GM21576 (cell line): ENCODE data around the gene SGPP1.
A peak's percentile ranks its signal among the peaks of the same experiment; 100 is the strongest.
"Not testable (repeated sequence)": the region's sequence is repeated elsewhere in the genome, so short reads cannot be mapped to it uniquely, and the experiment has no call there.

Experiments
- ATAC-seq: cut with Tn5 transposase; IDR thresholded peaks from one replicate; pipeline ENCODE4 v1.9.1; 2021; ENCODE audit warnings: mild to moderate bottlenecking, moderate library complexity; ENCODE audit not compliant: unreplicated experiment

The SGPP1 gene, protein sequence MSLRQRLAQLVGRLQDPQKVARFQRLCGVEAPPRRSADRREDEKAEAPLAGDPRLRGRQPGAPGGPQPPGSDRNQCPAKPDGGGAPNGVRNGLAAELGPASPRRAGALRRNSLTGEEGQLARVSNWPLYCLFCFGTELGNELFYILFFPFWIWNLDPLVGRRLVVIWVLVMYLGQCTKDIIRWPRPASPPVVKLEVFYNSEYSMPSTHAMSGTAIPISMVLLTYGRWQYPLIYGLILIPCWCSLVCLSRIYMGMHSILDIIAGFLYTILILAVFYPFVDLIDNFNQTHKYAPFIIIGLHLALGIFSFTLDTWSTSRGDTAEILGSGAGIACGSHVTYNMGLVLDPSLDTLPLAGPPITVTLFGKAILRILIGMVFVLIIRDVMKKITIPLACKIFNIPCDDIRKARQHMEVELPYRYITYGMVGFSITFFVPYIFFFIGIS

DNA sequence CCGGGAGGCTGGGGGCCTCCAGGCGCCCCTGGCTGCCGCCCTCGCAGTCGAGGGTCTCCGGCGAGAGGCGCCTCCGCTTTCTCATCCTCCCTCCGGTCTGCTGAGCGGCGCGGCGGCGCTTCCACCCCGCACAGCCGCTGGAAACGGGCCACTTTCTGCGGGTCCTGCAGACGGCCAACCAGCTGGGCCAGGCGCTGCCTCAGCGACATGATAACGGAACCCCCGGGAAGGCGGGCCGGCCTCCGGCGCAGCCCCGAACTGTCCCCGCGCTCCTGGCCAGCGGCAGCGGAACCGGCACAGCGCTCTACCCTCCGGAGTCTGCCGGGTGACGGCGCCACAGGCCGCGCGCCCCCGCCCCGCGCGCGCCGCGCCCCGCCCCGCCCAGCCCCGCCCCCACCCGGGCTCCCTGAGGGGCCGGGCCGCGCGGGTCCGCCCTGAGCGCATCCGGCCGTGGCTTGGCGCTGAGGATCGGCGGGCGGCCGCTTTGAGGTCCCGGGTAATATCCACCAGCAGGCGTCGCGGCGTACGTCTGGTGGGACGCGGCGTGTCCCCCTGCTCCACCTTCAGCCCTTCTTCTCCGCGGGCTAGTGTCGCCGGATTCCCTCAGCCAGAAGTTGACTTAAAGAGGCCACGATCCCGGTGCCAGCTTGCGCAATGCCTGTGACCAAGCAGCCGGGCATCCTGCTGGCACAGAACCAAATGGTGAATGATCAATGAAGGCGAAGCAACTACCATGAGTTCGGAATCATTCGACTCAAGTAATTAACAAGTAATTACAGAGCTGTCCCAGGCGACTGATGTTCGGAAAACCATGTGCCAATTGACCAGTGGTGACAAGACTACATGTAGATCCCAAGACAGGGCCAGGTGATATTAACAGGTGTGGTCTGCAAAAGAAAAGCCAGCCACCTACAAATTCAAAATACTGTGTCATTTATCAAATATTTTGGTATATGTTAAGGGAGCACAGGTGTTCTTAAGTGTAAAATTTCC, at the start of gene SGPP1:
SGPP1 (minus strand) TSS at position 330 of the 993 bp plus-strand sequence; CDS start at position 209, 121 bp downstream.
- peak; percentile 73 for ATAC-seq

DNA sequence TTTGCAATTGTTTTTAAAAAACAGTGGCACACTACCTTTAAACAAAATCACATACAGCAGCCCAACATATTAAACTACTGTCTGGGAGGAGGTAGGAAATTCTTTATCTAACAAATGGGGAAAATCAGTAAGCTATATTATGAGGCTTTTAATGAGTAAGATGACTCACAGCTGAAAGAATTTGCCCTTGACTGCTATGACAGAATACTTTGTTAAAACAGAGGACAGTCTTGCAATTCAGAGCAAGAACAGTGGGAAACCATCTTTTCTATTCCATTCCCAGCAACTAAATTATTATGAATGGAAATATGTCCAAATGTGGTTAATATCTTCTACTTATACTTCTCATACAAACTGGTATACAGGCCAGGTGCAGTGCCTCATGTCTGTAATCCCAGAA, 49.2 kb upstream of the SGPP1 start:
- ATAC-seq, result no peak

DNA sequence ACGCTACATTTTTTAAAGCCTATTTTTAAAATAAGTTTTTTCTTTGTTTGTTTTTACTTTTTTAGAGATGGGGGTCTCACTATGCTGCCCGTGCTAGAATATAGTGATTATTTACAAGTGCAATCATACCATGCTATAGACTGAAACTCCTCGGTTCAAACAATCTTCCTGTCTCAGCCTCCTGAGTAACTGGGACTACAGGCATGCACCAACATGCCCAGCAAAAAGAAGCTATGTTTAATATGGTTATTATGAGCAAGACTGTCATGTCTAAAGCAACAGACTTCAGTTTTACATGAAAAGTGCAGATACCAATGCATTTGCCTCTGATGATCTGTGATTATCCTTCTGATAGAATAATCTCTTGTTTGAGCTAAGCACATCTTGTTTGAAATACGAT, 45.6 kb upstream of the SGPP1 start:
- ATAC-seq, result no peak

DNA sequence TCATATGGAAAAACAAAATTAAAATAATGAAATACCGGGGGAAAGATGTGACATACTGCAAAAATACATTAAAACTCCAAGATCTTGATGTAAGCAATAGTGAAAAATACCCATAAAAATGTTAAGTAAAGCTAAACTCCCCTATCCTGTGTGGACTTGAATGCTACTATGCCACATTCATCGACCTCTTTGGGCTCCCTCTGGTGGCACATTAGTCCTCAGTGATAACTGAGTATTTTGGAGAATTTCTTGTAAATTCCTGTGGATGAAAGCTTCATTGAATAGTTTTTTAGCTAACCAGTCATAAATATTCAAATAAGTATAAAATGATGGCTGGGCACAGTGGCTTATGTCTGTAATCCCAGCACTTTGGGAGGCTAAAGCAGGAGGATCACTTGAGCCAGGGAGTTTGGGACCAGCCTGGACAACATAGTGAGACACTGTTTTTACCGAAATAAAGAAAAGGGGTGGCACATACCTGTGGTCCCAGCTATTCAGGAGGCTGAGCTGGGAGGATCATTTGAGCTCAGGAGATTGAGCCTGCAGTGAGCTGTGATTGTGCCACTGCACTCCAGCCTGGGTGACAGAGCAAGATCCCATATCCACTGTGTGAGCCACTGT, 42.4 kb upstream of the SGPP1 start:
- ATAC-seq, result peak; percentile 60

DNA sequence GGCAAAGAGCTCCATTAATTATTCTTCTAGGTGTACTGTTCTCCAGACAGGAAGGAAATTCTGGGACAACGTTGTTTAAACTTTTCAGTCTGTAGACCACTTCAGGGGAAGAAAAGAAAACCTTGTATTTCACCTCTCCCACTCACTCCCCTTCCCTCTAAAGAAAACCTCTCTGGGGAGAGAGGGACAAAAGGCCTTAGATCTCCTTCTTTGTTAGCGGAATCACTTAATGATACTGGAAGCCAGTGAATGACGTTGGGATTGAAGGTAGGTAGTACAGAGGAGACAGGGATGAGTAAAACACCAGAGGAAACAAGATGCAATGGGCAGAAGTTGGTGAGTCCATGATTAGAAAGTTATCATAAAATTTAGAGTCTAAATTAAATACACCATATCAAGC, 38.7 kb upstream of the SGPP1 start:
- no peak for ATAC-seq

DNA sequence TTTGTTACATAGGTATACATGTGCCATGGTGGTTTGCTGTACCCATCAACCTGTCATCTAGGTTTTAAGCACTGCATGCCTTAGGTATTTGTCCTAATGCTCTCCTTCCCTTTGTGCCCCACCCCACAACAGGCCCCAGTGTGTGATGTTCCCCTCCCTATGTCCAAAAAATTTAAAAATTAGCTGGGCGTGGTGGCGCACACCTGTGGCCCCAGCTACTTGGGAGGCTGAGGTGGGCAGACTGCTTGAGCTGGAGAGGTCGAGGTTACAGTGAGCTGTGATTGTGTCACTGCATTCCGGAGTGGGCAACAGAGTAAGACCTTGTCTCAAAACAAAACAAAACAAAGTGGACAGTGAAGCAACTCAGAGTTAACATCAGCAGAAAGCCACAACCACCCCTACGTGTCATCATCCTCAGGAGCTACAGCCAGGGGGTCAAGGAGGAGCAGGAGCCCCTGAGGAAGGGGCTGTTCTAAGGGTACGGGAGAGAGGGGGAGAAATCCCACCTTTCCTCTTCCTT, 36.8 kb upstream of the SGPP1 start:
- no peak for ATAC-seq

DNA sequence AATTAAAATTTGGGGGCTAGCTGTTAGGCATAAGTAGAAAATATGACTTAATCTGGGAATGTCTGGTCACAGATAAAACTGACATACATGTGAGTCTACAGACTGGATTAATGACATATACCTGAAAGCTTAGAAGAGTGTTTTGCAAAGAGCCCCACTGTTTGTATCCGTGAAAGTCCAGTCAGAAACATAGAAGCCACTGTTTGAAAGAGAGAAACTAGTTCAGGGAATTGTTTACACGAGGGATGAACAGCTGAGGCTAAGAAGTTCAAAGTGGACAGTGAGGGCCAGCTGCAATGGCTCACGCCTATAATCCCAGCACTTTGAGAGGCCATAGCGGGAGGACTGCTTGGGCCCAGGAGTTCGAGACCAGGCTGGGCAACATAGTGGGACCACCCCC, 36.2 kb upstream of the SGPP1 start:
- no peak for ATAC-seq

DNA sequence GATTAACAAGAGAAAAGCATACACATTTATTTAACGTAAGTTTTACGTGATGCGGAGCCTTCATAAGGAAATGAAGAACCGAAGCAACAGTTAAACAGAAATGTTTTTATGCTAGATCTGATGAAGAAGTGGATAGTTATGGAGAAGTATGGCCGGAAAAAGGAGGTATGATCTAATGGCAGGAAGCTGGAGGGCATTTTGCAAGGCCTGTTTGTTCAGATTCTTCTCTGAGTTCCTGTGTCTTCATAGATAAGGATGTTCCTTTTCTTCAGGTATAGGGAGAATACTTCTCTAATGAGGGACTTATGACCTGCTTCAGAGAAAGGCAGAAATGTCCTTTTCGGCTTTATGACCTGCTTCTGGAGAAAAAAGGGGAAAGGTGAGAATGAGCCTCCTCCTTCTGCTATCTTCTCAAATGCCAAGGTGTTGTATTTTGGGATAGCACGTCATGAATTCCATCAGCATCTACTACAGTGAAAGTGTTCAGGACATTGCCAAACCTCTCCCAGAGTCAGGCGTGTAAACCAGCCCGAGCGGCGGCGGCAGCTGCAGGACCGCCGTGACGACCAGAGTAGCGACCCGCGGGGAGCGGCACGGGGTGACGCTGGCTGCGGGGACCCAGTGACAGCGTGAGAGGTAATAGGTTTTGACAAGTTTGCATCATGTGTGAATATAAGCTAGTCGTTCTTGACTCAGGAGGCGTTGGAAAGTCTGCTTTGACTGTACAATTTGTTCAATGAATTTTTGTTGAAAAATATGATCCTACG, 33.7 kb upstream of the SGPP1 start:
- no peak for ATAC-seq

DNA sequence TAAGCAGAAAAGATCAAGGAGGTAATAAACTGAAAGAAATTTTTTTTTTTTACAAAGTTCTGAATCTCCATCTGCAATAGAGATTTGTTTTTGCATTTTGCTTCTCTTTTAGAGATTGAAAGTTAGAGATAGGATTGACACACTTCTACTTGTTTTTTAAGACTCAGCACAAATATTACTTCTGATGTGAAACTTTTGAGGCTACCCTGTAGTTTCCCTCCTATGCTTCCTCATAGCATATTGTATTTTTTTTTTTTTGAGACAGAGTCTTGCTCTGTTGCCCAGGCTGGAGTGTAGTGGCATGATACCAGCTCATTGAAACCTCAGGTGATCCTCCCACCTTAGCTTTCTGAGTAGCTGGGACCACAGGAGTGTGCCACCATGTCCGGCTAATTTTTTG, 32.1 kb upstream of the SGPP1 start:
- ATAC-seq, result no peak

DNA sequence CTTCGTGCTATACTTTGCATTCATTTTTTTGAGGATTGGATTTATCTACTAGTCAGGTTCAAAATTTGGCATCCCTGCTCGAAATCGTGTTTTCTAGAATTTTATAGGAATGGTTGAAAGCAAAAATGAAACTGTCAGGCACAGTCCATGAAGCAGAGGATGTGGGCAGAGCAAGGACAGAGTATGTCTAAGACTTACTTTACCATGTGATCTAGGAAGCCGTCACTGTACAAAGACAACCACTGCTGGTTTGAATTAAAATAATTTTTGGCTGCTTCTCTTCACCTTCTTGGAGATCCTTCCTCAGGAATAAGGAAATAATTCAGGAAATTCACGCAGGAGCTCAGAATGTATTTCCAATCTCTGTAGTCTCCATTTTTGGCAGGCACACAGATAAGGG, 31.6 kb upstream of the SGPP1 start:
- peak; percentile 84 for ATAC-seq

DNA sequence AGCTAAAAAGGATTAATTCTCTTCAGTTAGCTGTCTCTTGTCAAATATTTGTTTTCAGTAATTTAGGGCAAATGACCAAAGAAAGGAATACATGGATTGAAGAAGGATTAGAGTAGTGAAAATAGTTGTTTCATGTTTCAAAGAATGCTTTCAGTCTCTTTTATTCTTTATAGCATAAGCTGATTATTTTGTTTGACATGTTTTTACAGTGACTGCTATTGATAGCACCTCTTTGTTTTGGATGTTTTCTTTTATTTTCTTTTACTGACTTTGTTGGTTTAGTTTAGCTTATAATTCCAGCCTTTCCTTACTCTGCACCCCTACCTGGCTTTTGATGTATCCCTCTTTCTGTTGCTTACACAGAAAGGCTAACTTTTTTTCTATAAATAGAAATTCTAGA, 29.3 kb upstream of the SGPP1 start:
- ATAC-seq, result no peak

DNA sequence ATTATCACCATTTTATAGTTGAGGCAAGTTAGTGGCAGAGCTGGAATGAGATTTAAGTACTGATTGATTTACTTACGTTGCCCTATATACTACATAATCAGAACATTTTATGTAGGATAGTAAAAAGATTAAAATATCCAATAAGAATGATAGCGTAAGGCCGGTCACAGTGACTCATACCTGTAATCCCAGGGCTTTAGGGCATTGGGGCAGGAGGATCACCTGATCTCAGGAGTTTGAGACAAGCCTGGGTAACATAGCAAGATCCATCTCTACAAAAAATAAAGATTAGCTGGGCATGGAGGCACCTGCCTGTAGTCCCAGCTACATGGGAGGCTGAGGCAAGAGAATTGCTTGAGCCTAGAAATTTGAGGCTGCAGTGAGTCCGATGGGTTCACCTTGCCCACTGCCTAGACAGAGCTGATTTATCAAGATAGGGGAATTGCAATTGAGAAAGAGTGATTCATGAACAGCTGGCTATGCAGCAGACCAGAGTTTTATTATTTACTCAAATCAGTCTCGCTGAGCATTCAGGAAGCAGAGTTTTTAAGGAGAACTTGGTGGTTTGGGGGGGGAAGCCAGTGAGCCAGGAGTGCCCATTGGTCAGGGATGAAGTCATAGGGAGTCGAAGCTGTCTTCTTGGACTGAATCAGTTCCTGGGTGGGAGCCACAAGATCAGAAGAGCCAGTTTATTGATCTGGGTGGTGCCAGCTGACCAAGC, 24.7 kb upstream of the SGPP1 start:
- no peak for ATAC-seq

DNA sequence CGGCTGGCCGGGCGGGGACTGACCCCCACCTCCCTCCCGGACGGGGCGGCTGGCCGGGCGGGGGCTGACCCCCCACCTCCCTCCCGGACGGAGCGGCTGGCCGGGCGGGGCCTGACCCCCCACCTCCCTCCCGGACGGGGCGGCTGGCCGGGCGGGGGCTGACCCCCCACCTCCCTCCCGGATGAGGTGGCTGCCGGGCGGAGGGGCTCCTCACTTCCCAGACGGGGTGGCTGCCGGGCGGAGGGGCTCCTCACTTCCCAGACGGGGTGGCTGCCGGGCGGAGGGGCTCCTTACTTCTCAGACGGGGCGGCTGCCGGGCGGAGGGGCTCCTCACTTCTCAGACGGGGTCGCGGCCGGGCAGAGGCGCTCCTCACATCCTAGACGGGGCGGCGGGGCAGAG, 23.2 kb upstream of the SGPP1 start:
- not testable (repeated sequence) for ATAC-seq

DNA sequence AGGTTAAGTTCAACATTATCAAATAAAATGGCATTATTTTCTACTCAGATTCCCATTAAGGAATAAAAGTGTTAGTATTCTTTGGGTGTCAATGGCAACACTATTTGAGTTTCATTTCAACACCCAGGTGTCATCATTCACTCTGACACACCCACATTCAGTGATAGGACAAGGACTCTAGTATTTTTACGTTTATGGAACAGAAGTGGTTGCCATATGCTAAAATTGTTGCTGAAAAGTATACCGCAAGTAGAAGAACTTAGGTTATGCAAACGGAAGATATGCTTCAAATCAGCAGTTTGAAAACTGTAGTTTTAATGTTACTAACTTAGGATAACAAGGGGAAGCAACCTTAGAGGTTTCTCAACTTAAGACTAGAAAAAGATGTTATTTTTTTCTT, 20.0 kb upstream of the SGPP1 start:
- no peak for ATAC-seq

DNA sequence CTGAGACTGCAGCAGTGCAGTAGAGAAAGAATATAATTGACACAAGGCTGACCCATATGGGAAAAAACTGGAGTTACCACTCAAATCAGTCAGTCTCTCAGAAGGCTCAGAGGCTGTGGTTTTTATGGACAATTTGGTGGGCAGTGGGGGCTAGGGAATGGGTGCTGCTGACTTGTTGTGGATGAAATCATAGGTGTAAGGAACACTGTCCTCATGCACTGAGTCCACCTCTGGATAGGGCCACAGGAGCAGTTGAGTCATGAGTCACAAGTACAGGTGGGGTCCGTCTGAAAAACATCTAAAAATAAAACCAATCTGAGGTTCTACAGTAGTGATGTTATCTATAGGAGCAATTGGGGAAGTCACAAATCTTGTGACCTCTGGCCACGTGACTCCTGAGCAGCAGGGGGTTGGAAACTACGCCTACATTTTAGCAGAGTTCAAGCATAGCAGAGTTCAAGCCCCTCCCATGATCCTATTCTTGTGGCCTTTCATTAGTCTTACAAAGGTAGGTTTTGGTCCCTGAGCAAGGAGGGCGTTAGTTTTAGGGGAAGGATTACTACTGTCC, 18.1 kb upstream of the SGPP1 start:
- ATAC-seq, result peak; percentile 65

DNA sequence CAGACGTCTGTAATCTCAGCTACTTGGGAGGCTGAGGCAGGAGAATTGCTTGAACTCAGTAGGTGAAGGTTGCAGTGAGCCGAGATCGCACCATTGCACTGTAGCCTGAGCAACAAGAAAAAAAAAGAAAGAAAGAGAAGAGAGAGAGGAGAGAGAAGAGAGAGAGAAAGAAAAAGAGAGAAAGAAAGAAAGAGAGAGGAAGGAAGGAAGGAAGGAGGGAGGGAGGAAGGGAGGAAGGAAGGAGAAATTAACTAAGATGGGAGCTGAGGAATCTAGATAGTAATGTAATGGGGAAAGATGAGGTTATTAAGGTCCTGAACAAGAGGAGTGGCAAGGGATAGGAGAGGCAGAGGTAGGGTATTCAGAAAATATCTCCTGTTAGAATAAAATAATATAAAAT, 17.4 kb upstream of the SGPP1 start:
- ATAC-seq, result no peak

DNA sequence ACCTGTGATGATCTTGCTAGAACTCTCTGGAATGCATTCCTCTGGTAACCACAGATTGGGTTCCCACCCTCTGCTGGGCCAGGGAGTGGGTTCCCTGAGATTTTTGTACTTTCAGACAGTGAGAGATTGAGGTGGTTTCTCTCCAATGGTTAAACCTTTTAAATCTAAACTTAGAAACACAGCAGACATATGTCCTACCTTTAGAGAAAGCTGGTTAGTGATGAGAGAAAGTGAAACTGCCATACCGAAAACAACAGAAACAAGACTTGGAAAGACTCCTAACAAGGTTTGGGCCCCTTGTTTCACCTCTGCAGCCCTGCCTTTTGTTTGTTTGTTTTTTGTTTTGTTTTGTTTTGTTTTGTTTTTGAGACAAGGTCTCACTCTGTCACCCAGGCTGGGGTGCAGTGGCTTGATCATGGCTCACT, 9.7 kb upstream of the SGPP1 start:
- ATAC-seq, result peak; percentile 96

DNA sequence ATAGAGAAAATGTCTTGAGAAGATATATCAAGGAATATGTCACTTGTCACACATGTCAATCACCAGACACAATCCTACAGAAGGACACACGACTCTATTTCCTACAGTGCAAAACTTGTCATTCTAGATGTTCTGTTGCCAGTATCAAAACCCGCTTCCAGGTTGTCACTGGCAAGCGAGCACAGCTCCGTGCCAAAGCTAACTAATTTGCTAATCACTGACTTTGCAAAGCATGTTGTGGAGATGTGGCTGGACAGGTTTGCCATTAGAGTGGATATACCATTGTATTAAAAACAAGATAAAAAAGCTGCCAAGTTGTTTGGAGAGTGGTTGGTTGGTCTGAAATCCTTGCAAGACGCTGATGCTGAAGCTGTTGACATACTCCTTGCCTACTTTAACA, 7.9 kb upstream of the SGPP1 start:
- no peak for ATAC-seq

DNA sequence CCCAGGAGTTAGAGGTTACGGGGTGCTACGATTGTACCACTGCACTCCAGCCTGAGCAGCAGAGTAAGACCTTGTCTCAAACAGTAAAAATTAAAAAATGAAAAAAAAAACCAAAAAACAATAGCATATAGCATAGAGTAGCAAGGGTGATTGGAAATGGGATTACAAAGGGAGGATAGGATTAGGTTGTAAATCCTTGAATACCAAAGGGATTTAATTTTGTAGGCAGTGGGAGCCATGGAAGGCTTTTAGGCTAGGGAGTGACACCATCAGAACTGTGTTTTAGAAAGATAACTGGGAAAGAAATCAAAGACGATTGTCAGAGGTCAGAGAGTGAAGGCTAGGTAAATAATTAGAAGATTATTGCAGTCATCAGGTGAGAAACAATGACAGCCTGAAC, 2.8 kb upstream of the SGPP1 start:
- no peak for ATAC-seq
